GM12878 (cell line): ENCODE measurements around the gene SEPHS1. TPM values are rescaled to one million over a fixed set of nuclear protein-coding genes. Genes with fewer than 3 reads are reported as not detected.

Experiments
- BRCA1 ChIP-seq: IDR thresholded peaks from 2 replicates; pipeline ENCODE4 v1.6.1; 2011; ENCODE audit warnings: low read depth, low read length, improper control_type of control experiment
- JUND ChIP-seq: IDR thresholded peaks from 2 replicates; pipeline ENCODE4 v1.6.1; 2012; ENCODE audit warnings: low read depth, mild to moderate bottlenecking, low read length, improper control_type of control experiment, moderate library complexity
- MTA3 ChIP-seq: IDR thresholded peaks from 2 replicates; pipeline ENCODE4 v1.6.1; 2012; ENCODE audit warnings: low read length, inconsistent platforms, borderline replicate concordance
- NR2F1 ChIP-seq: fragments of 450-650 bp; conservative IDR thresholded peaks from 2 replicates; pipeline ENCODE4 v1.6.1; 2017; ENCODE audit warnings: mild to moderate bottlenecking
- POU2F2 ChIP-seq: IDR thresholded peaks from 3 replicates; pipeline ENCODE4 v1.6.1; 2011; ENCODE audit warnings: low read depth, mild to moderate bottlenecking, low read length, borderline replicate concordance
- RELB ChIP-seq: fragments of 450-650 bp; IDR thresholded peaks from 2 replicates; pipeline ENCODE4 v1.6.1; 2017; ENCODE audit warnings: low read depth, mild to moderate bottlenecking, moderate library complexity
- REST ChIP-seq: IDR thresholded peaks from 2 replicates; pipeline ENCODE4 v1.6.1; 2012; ENCODE audit warnings: mild to moderate bottlenecking, low read depth, low read length
- SP1 ChIP-seq: IDR thresholded peaks from one replicate; pipeline ENCODE4 v1.6.1; 2011; ENCODE audit warnings: low read depth, low read length
- ZBED1 ChIP-seq: IDR thresholded peaks from 2 replicates; pipeline ENCODE4 v1.6.1; 2016; ENCODE audit warnings: borderline replicate concordance
- ZBTB4 ChIP-seq: fragments of 450-650 bp; formaldehyde crosslinking; IDR thresholded peaks from 2 replicates; pipeline ENCODE4 v1.4.0; 2022; ENCODE audit warnings: mild to moderate bottlenecking, moderate library complexity
- polyA plus RNA-seq, 11 experiments: library from polyadenylated mRNA; depleted of rRNA in 4 of 11; unstranded in 6 of 11; stranded (reverse) in 5 of 11; fragments of >200 nt; fragmentation: Nextera tagmentation in 4 of 11; fragmentation: Illumina TruSeq in 1 of 11; extraction: Ambion mirVana in 4 of 11; extraction: Trizol in 1 of 11; gene quantifications; 1 replicate in 1 of 11; 2 replicates in 10 of 11; pipeline versions ENCODE4 v1.2.1 to v1.2.3, GENCODE V29; 2011 to 2016; ENCODE audit warnings: inconsistent platforms in 2 of 11, missing spikeins in 2 of 11, low read depth in 1 of 11
- total RNA-seq, 4 experiments: library from RNA; depleted of rRNA in 3 of 4; stranded (reverse); fragments of >200 nt in 3 of 4; fragmentation: Illumina TruSeq in 1 of 4; extraction: Trizol in 1 of 4; gene quantifications; 2 replicates each; pipeline versions ENCODE4 v1.2.1 to v1.2.3, GENCODE V29; 2013 to 2021

The SEPHS1 gene
- total and polyA plus RNA-seq, 10 of the 15 experiments (the other 5 are each of a cell fraction or from before 2014, with no cell fraction given), result 14.7 to 85.4 (median 48.5) TPM

- TF ChIP-seq REST (no peak), RELB (no peak), ZBED1 (no peak), NR2F1 (no peak), MTA3 (no peak), JUND (no peak), POU2F2 (no peak), BRCA1 (no peak), ZBTB4 (CRISPR knock-in tag) (no peak), SP1 (no peak)
Observed at GRCh38 chr10:13365831-13366230, 17.7 kb upstream of the SEPHS1 start (continued).
